Panc1 (cell line): Measurements from ENCODE around the gene USP43. TPM values are rescaled to one million over a fixed set of nuclear protein-coding genes. Genes with fewer than 3 reads are reported as not detected.

ENCODE experiments used
- ATAC-seq: fragments of 200-7000 bp; cut with Tn5 transposase; 2 replicates; pipeline ENCODE4 v1.9.1; 2020; ENCODE audit warnings: mild to moderate bottlenecking, moderate library complexity
- BruUV-seq: library from RNA; stranded (reverse); fragments of 400-500 nt; replicated peaks from 2 replicates; lab custom pipeline; 2021; lab: Mats Ljungman, UMichigan
- CTCF ChIA-PET: fragments of 300-600 bp; sonication (Branson Sonifier 250); formaldehyde crosslinking; loops from one replicate; lab custom pipeline; 2022; ENCODE audit warnings: antibody characterized with exemption; lab: Charles Lee
- POLR2A ChIA-PET: fragments of 300-600 bp; sonication (Branson Sonifier 250); formaldehyde crosslinking; loops from one replicate; lab custom pipeline; 2022; ENCODE audit warnings: antibody characterized with exemption; lab: Charles Lee
- DNase-seq: peaks from one replicate; pipeline ENCODE4 v3.0.0-alpha.2; 2010; ENCODE audit warnings: low read depth, low spot score
- H3K27ac ChIP-seq: 2 replicates; pipeline ENCODE4 v1.5.1; 2011; ENCODE audit warnings: mild to moderate bottlenecking, low read length, inconsistent platforms
- H3K27me3 ChIP-seq: fragments of 200-500 bp; sonication (Bioruptor generic); 2 replicates; pipeline ENCODE4 v1.6.0; 2014; ENCODE audit warnings: low read length, inconsistent platforms; ENCODE audit not compliant: control insufficient read depth, insufficient read depth
- H3K36me3 ChIP-seq: fragments of 200-500 bp; sonication (Bioruptor generic); 2 replicates; pipeline ENCODE4 v1.5.1; 2014; ENCODE audit warnings: inconsistent platforms, mild to moderate bottlenecking, low read length, moderate library complexity; ENCODE audit not compliant: control insufficient read depth, insufficient read depth
- H3K4me1 ChIP-seq: 2 replicates; pipeline ENCODE4 v1.5.1; 2011; ENCODE audit warnings: inconsistent platforms, mild to moderate bottlenecking, low read length, moderate library complexity; ENCODE audit not compliant: control insufficient read depth, insufficient read depth
- H3K4me3 ChIP-seq, 2 experiments: 2 replicates each; pipeline ENCODE4 v1.5.1; 2011 to 2012; ENCODE audit warnings: low read depth in 2 of 2, low read length in 2 of 2, mild to moderate bottlenecking in 2 of 2, inconsistent platforms in 1 of 2, moderate library complexity in 1 of 2
- H3K9me3 ChIP-seq: fragments of 200-500 bp; sonication (Bioruptor generic); 2 replicates; pipeline ENCODE4 v1.5.1; 2014; ENCODE audit warnings: low read depth, mild to moderate bottlenecking, inconsistent platforms, low read length, moderate library complexity; ENCODE audit not compliant: control insufficient read depth, insufficient read depth
- CTCF ChIP-seq: fragments of 450-650 bp; IDR thresholded peaks from 2 replicates; pipeline ENCODE4 v1.5.1; 2017; ENCODE audit warnings: mild to moderate bottlenecking
- POLR2AphosphoS5 ChIP-seq: IDR thresholded peaks from 2 replicates; pipeline ENCODE4 v1.6.1; 2012; ENCODE audit warnings: mild to moderate bottlenecking, low read depth, low read length, moderate library complexity
- REST ChIP-seq, 2 experiments: IDR thresholded peaks; 2 replicates each; pipeline ENCODE4 v1.6.1; 2011 to 2012; ENCODE audit warnings: low read depth in 2 of 2, control low read depth in 1 of 2, low read length in 1 of 2, mild to moderate bottlenecking in 1 of 2, moderate library complexity in 1 of 2; ENCODE audit not compliant: insufficient read depth in 1 of 2
- SIN3A ChIP-seq: IDR thresholded peaks from 2 replicates; pipeline ENCODE4 v1.6.1; 2012; ENCODE audit warnings: low read depth, mild to moderate bottlenecking, low read length, moderate library complexity, borderline replicate concordance; ENCODE audit not compliant: insufficient read depth
- TCF7L2 ChIP-seq: IDR thresholded peaks from 2 replicates; pipeline ENCODE4 v1.6.1; 2011; ENCODE audit warnings: mild to moderate bottlenecking, low read depth, low read length, inconsistent platforms
- in situ Hi-C: cut with HindIII; loops from 2 replicates; pipeline ENCODE4 v1.10.0; 2016; ENCODE audit warnings: low sequenced_read_pairs, low pct_unique_long_range_greater_than_20kb
- intact Hi-C: fragments of 100-400 bp; cut with micrococcal nuclease; formaldehyde crosslinking; loops from one replicate; pipeline ENCODE4 v1.10.0; 2022; ENCODE audit not compliant: unreplicated experiment
- total RNA-seq: library from RNA; stranded (reverse); gene quantifications from one replicate; pipeline ENCODE4 v1.2.1, GENCODE V29; 2021; ENCODE audit not compliant: unreplicated experiment

Gene USP43
- total RNA-seq, 1 experiment from 2014 or later, result 7.3 TPM

DNA sequence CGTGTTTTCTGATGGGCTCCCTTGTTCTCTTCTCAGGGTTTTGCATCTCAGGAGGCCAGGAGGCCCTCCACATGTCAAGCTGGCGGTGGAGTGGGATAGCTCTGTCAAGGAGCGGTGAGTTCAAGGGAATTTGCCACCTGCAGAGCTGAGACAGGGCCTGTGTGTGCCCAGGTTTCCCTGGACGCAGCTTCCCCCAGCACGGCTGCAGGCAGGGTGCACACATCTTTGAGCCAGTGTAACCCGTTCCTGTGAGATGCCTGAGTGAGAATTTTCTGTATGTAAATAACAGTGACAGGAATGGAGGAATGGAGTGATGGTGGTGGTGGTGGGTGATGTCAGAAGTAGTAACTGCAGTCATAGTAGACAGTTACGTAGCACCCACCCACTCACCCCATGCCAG lies 54.8 kb downstream of the USP43 start:
- ChIA-PET POLR2A (no interaction called here), CTCF (no interaction called here)
- no peak for TF ChIP-seq CTCF
- no peak for TF ChIP-seq POLR2AphosphoS5
- no peak for TF ChIP-seq REST (IDR thresholded peaks at IDR 0.05; ENCODE audit: insufficient read depth in 1 of 2, low read depth in 2 of 2, low read length in 1 of 2)
- TF ChIP-seq TCF7L2, result no peak
- TF ChIP-seq SIN3A, result no peak
- Histone ChIP-seq H3K27ac (no peak overlapping the region), H3K9me3 (no peaks in the 10 kb centered on the region), H3K27me3 (no peaks in the 10 kb centered on the region), H3K36me3 (no peaks in the 10 kb centered on the region), H3K4me1 (no peaks in the 10 kb centered on the region), H3K4me3 (no peak overlapping the region)
- intact Hi-C loops (no loop called here), in situ Hi-C loops (no loop called here)
- ATAC-seq (no peak), DNase-seq (no peak)
- no TSS peak for BruUV-seq

DNA sequence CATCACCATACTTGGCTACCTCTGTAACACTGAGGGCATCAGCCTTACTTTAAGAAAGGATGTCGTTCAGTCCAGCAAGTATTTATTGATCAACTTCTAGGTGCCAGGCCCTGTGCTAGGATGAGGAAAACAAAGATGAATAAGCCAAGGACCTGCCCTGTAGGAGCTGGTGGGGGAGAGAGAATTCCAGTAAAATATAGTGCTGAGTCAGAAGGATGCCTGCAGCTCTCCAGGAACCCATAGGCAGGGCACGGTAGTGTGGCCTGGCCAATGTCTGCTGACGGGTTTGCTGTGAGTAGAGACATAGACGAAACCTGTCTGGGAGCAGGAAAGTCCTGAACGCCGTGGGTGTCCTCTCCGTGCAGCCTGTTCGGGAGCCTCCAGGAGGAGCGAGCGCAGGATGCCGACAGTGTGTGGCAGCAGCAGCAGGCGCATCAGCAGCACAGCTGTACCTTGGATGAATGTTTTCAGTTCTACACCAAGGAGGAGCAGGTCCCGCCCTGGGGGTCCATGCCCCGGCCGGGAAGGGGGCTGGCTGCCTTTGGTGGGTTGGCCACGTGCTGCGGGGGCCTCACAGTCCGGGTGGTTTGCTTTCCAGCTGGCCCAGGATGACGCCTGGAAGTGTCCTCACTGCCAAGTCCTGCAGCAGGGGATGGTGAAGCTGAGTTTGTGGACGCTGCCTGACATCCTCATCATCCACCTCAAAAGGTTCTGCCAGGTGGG lies 55.6 kb downstream of the USP43 start:
- intact Hi-C loops (no loop called here), in situ Hi-C loops (no loop called here)
- no TSS peak for BruUV-seq
- H3K4me1 ChIP-seq, result no peaks in the 10 kb centered on the region
- H3K27me3 ChIP-seq, result no peaks in the 10 kb centered on the region
- H3K4me3 ChIP-seq, result no peak overlapping the region
- no peaks in the 10 kb centered on the region for H3K36me3 ChIP-seq
- no peaks in the 10 kb centered on the region for H3K9me3 ChIP-seq
- POLR2A ChIA-PET, result no interaction called here
- no peak overlapping the region for H3K27ac ChIP-seq
- CTCF ChIA-PET, result no interaction called here
- no peak for TF ChIP-seq TCF7L2
- no peak for TF ChIP-seq POLR2AphosphoS5
- TF ChIP-seq REST (IDR thresholded peaks at IDR 0.05; ENCODE audit: insufficient read depth in 1 of 2, low read depth in 2 of 2, low read length in 1 of 2), result no peak
- TF ChIP-seq SIN3A, result no peak
- no peak for TF ChIP-seq CTCF
- ATAC-seq (no peak), DNase-seq (no peak)
